K562 (cell line): ENCODE data around the gene CDC42EP3. TPM values are rescaled to one million over a fixed set of nuclear protein-coding genes. Genes with fewer than 3 reads are reported as not detected.
A peak's percentile ranks its signal among the peaks of the same experiment; 100 is the strongest.

Experiments
- ATAC-seq: fragments of 200-7000 bp; cut with Tn5 transposase; 3 replicates; pipeline ENCODE4 v1.9.1; 2020; ENCODE audit warnings: moderate library complexity
- BruUV-seq: library from RNA; stranded (reverse); fragments of 400-500 nt; replicated peaks from 2 replicates; lab custom pipeline; 2021; lab: Mats Ljungman, UMichigan
- CTCF ChIA-PET: fragments of 300-600 bp; formaldehyde crosslinking; extraction: SDS; loops from one replicate; lab custom pipeline; 2021; ENCODE audit warnings: low intra/inter-chr PET ratio; lab: Yijun Ruan, JAX
- POLR2A ChIA-PET: fragments of 300-600, 350-650 bp; sonication (Branson Sonifier 250); formaldehyde crosslinking; extraction: SDS; loops from one replicate; lab custom pipeline; 2021; ENCODE audit warnings: antibody characterized with exemption, inconsistent platforms; lab: Yijun Ruan, JAX
- DNase-seq, 4 experiments: peaks; one replicate each; pipeline versions ENCODE4 v3.0.0 to v3.0.0-alpha.2; 2011 to 2018; ENCODE audit warnings: low spot score in 3 of 4, mixed read lengths in 3 of 4; ENCODE audit errors: extremely low read depth in 1 of 4
- FAIRE-seq: peaks from 2 replicates; lab custom pipeline; 2011; peaks lifted over from hg19 to GRCh38; lab: Jason Lieb, UNC
- H2AFZ ChIP-seq: 2 replicates; pipeline ENCODE4 v1.6.0; 2011; ENCODE audit warnings: low read depth, low read length, control low read depth, inconsistent platforms
- H3K27ac ChIP-seq: fragments of 200-600 bp; 3 replicates; pipeline ENCODE4 v1.8.0; 2011; ENCODE audit warnings: low read depth, mild to moderate bottlenecking, control low read depth, inconsistent platforms, low read length, moderate library complexity, mixed read lengths; ENCODE audit errors: extremely low read depth
- H3K27me3 ChIP-seq, 2 experiments: fragments of 300-600 bp in 1 of 2; 2 replicates in 1 of 2; 3 replicates in 1 of 2; pipeline versions ENCODE4 v1.6.0 to v1.8.0; 2011; ENCODE audit warnings: inconsistent platforms in 2 of 2, low read length in 2 of 2, mild to moderate bottlenecking in 1 of 2, mixed read lengths in 1 of 2, moderate library complexity in 1 of 2; ENCODE audit not compliant: control insufficient read depth in 2 of 2, insufficient read depth in 2 of 2
- H3K36me3 ChIP-seq: fragments of 300-600 bp; 3 replicates; pipeline ENCODE4 v1.8.0; 2011; ENCODE audit warnings: mild to moderate bottlenecking, low read length, inconsistent platforms; ENCODE audit not compliant: control insufficient read depth, insufficient read depth
- H3K4me1 ChIP-seq, 2 experiments: fragments of 200-600 bp in 1 of 2; replicated peaks in 1 of 2; 2 replicates in 1 of 2; 3 replicates in 1 of 2; pipeline versions ENCODE4 v1.5.1 to v1.8.0; 2011; ENCODE audit warnings: inconsistent platforms in 2 of 2, low read length in 2 of 2, mild to moderate bottlenecking in 1 of 2, mixed read lengths in 1 of 2, moderate library complexity in 1 of 2; ENCODE audit not compliant: control insufficient read depth in 2 of 2, insufficient read depth in 2 of 2
- H3K4me2 ChIP-seq: 2 replicates; pipeline ENCODE4 v1.6.1; 2011; ENCODE audit warnings: low read length, control low read depth, inconsistent platforms, mixed read lengths; ENCODE audit not compliant: insufficient read depth
- H3K4me3 ChIP-seq: fragments of 200-600 bp; sonication (generic), shearing (Covaris generic); 2 replicates; pipeline ENCODE4 v1.5.1; 2016; ENCODE audit warnings: control low read depth, inconsistent platforms
- H3K79me2 ChIP-seq: fragments of 200-600 bp; 3 replicates; pipeline ENCODE4 v1.8.0; 2011; ENCODE audit warnings: low read length, inconsistent platforms; ENCODE audit not compliant: control insufficient read depth, insufficient read depth
- H3K9ac ChIP-seq, 2 experiments: 2 replicates each; pipeline versions ENCODE4 v1.6.0 to v1.6.1; 2011; ENCODE audit warnings: low read depth in 2 of 2, low read length in 2 of 2, control low read depth in 1 of 2, inconsistent platforms in 1 of 2, mild to moderate bottlenecking in 1 of 2, mixed read lengths in 1 of 2; ENCODE audit not compliant: insufficient read depth in 1 of 2
- H3K9me1 ChIP-seq: one replicate; pipeline ENCODE4 v1.6.0; 2011; ENCODE audit warnings: inconsistent platforms, mild to moderate bottlenecking, low read length, moderate library complexity; ENCODE audit not compliant: control insufficient read depth, insufficient read depth
- H3K9me3 ChIP-seq: replicated peaks from 2 replicates; pipeline ENCODE4 v1.5.1; 2011; ENCODE audit warnings: low read depth, low read length, inconsistent platforms; ENCODE audit not compliant: control insufficient read depth, insufficient read depth
- H4K20me1 ChIP-seq: replicated peaks from 2 replicates; pipeline ENCODE4 v1.6.1; 2011; ENCODE audit warnings: low read length, inconsistent platforms, mixed read lengths; ENCODE audit not compliant: control insufficient read depth, insufficient read depth
- ARID1B ChIP-seq: fragments of 450-650 bp; IDR thresholded peaks from 2 replicates; pipeline ENCODE4 v1.6.1; 2016; ENCODE audit warnings: antibody characterized with exemption, mild to moderate bottlenecking, inconsistent platforms
- CBFA2T3 ChIP-seq: fragments of 450-650 bp; IDR thresholded peaks from 2 replicates; pipeline ENCODE4 v1.6.1; 2017
- DNMT1 ChIP-seq: fragments of 450-650 bp; IDR thresholded peaks from 2 replicates; pipeline ENCODE4 v1.6.1; 2016; ENCODE audit warnings: antibody characterized with exemption, mild to moderate bottlenecking
- ILF3 ChIP-seq: fragments of 450-650 bp; IDR thresholded peaks from 2 replicates; pipeline ENCODE4 v1.6.1; 2018; ENCODE audit warnings: antibody characterized with exemption, mild to moderate bottlenecking, moderate library complexity, borderline replicate concordance
- JUND ChIP-seq, 2 experiments: IDR thresholded peaks; 2 replicates in 1 of 2; 3 replicates in 1 of 2; pipeline ENCODE4 v1.6.1; 2011; ENCODE audit warnings: borderline replicate concordance in 2 of 2, low read depth in 2 of 2, low read length in 2 of 2, improper control_type of control experiment in 1 of 2, missing biosample characterization in 1 of 2, missing genetic modification characterization in 1 of 2, missing genetic modification reagents in 1 of 2
- MBD2 ChIP-seq: sonication (generic); IDR thresholded peaks from 2 replicates; pipeline ENCODE4 v1.6.1; 2016; ENCODE audit warnings: low read depth, borderline replicate concordance
- SMAD4 ChIP-seq: fragments of 250-450 bp; sonication (Bioruptor Pico); conservative IDR thresholded peaks from 2 replicates; pipeline ENCODE4 v1.8.0; 2021; ENCODE audit warnings: inconsistent platforms, mild to moderate bottlenecking, moderate library complexity
- SOX6 ChIP-seq: fragments of 450-650 bp; IDR thresholded peaks from 2 replicates; pipeline ENCODE4 v1.6.1; 2014; ENCODE audit warnings: mild to moderate bottlenecking
- TAF7 ChIP-seq: fragments of 450-650 bp; IDR thresholded peaks from 2 replicates; pipeline ENCODE4 v1.6.1; 2016; ENCODE audit warnings: missing genetic modification characterization, missing compliant biosample characterization
- TAL1 ChIP-seq: fragments of 450-650 bp; IDR thresholded peaks from 2 replicates; pipeline ENCODE4 v1.6.1; 2016; ENCODE audit warnings: mild to moderate bottlenecking
- ZBTB17 ChIP-seq: fragments of 450-650 bp; formaldehyde crosslinking; IDR thresholded peaks from 2 replicates; pipeline ENCODE4 v1.4.0; 2020; ENCODE audit warnings: mild to moderate bottlenecking
- ZNF707 ChIP-seq: fragments of 250-450 bp; sonication (Bioruptor Pico); conservative IDR thresholded peaks from 2 replicates; pipeline ENCODE4 v1.8.0; 2022; ENCODE audit warnings: inconsistent platforms, mild to moderate bottlenecking, moderate library complexity
- WGBS: fragments of 100-300 bp; shearing (Covaris generic); methylation state at CpG from one replicate; pipeline ENCODE4 v1.1.6; 2016; ENCODE audit warnings: low coverage, mixed read lengths; ENCODE audit not compliant: insufficient coverage; ENCODE audit errors: missing lambda C conversion rate; 5-methylcytosine and 5-hydroxymethylcytosine counted together
- in situ Hi-C: fragments of 300-500 bp; cut with MboI; formaldehyde crosslinking; loops from 4 replicates; pipeline ENCODE4 v1.15.0; 2018; ENCODE audit warnings: inconsistent platforms, mixed read lengths
- intact Hi-C: fragments of 100-400 bp; cut with micrococcal nuclease; formaldehyde crosslinking; loops from 2 replicates; pipeline ENCODE4 v1.14.2; 2022
- polyA plus RNA-seq, 8 experiments: library from polyadenylated mRNA; depleted of rRNA in 4 of 8; stranded (reverse) in 5 of 8; unstranded in 3 of 8; fragments of >200 nt; fragmentation: Nextera tagmentation in 2 of 8; fragmentation: Illumina TruSeq in 1 of 8; extraction: Ambion mirVana in 2 of 8; extraction: Trizol in 1 of 8; gene quantifications; 2 replicates each; pipeline versions ENCODE4 v1.2.1 to v1.2.3, GENCODE V29; 2011 to 2014; ENCODE audit warnings: inconsistent platforms in 1 of 8, missing spikeins in 1 of 8
- total RNA-seq, 7 experiments: library from RNA; depleted of rRNA in 6 of 7; stranded (reverse); fragments of >200 nt in 6 of 7; fragmentation: Illumina TruSeq in 2 of 7; extraction: Trizol in 2 of 7; gene quantifications; 2 replicates each; pipeline versions ENCODE4 v1.2.1 to v1.2.3, GENCODE V29; 2011 to 2021; ENCODE audit warnings: low replicate concordance in 1 of 7
- TF ChIP-seq, protein P1 (sequence below): fragments of 250-450 bp; sonication (Bioruptor Pico); IDR thresholded peaks from 2 replicates; pipeline ENCODE4 v1.9.0; 2021; ENCODE audit warnings: mild to moderate bottlenecking, inconsistent platforms
- TF ChIP-seq, protein P2 (sequence below): fragments of 450-650 bp; IDR thresholded peaks from 2 replicates; pipeline ENCODE4 v1.6.1; 2016
- TF ChIP-seq, protein P3 (sequence below): IDR thresholded peaks from 3 replicates; pipeline ENCODE4 v1.6.1; 2011; ENCODE audit warnings: borderline replicate concordance, mild to moderate bottlenecking, moderate library complexity; ENCODE audit not compliant: insufficient read length; ENCODE audit errors: extremely low read depth

Gene CDC42EP3
- total and polyA plus RNA-seq, 9 of the 15 experiments (the other 6 are each of a cell fraction or from before 2014, with no cell fraction given), result 0.72 to 6.4 (median 2.0) TPM

DNA sequence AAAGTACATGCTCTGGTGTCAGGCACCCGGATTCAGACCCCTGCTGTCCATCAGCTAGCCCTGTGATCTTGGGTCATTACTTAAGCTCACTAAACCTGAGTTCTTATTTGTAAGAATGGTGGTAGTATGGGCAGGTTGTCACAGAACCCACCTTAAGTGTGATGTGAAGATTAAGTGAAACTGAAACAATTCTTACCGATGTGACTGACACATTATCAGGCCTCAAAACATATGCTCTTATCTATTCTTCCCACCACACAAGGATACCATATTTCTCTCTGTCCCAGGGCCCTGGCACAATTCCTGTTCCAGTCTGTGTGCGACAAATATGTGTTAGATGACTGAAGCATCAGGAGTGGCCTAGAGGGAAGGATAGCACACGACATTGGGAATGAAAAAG lies 11.0 kb upstream of the CDC42EP3 start:
- Histone ChIP-seq H3K9me1 (no peaks in the 10 kb centered on the region), H3K4me2 (peak overlapping the region; percentile 61), H3K79me2 (no peaks in the 10 kb centered on the region), H2AFZ (peak overlapping the region; percentile 63), H3K4me1 (peaks cover 0 to 16% of the 10 kb centered on the region in 2 experiments; a peak in 4 of 5 replicates), H3K27me3 (no peaks in the 10 kb centered on the region), H3K27ac (no peak overlapping the region), H4K20me1 (no peaks in the 10 kb centered on the region), H3K9ac (peak overlapping the region in 1 of 2 experiments; percentile 15; a peak in 1 of 4 replicates), H3K36me3 (no peaks in the 10 kb centered on the region), H3K9me3 (no peaks in the 10 kb centered on the region), H3K4me3 (no peak overlapping the region)
- WGBS, result 4% methylated on average over 4 of the region's 4 CpGs
- in situ Hi-C loops (no loop called here), intact Hi-C loops (no loop called here)
- CTCF ChIA-PET, result no interaction called here
- FAIRE-seq (no peak), DNase-seq (peak in 1 of 4 experiments; percentile 21), ATAC-seq (no peak)
- BruUV-seq, result no TSS peak
- POLR2A ChIA-PET, result no interaction called here
- TF ChIP-seq, protein P1, sequence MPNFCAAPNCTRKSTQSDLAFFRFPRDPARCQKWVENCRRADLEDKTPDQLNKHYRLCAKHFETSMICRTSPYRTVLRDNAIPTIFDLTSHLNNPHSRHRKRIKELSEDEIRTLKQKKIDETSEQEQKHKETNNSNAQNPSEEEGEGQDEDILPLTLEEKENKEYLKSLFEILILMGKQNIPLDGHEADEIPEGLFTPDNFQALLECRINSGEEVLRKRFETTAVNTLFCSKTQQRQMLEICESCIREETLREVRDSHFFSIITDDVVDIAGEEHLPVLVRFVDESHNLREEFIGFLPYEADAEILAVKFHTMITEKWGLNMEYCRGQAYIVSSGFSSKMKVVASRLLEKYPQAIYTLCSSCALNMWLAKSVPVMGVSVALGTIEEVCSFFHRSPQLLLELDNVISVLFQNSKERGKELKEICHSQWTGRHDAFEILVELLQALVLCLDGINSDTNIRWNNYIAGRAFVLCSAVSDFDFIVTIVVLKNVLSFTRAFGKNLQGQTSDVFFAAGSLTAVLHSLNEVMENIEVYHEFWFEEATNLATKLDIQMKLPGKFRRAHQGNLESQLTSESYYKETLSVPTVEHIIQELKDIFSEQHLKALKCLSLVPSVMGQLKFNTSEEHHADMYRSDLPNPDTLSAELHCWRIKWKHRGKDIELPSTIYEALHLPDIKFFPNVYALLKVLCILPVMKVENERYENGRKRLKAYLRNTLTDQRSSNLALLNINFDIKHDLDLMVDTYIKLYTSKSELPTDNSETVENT (CRISPR knock-in tag), result no peak
- TF ChIP-seq SOX6, result peak; percentile 27; the same call in 1 of the 2 replicates
- peak; percentile 57 for TF ChIP-seq ARID1B
- TF ChIP-seq, protein P2, sequence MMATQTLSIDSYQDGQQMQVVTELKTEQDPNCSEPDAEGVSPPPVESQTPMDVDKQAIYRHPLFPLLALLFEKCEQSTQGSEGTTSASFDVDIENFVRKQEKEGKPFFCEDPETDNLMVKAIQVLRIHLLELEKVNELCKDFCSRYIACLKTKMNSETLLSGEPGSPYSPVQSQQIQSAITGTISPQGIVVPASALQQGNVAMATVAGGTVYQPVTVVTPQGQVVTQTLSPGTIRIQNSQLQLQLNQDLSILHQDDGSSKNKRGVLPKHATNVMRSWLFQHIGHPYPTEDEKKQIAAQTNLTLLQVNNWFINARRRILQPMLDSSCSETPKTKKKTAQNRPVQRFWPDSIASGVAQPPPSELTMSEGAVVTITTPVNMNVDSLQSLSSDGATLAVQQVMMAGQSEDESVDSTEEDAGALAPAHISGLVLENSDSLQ, result peak; percentile 73
- TF ChIP-seq ILF3, result no peak
- TF ChIP-seq MBD2, result no peak
- no peak for TF ChIP-seq DNMT1
- TF ChIP-seq TAL1, result peak; percentile 43
- TF ChIP-seq ZNF707, result no peak
- TF ChIP-seq CBFA2T3, result peak; percentile 47
- no peak for TF ChIP-seq TAF7 (tag)
- 0 out of 2 replicates have a peak, but pooled peaks have one; percentile 34 for TF ChIP-seq ZBTB17
- TF ChIP-seq SMAD4, result 0 out of 2 replicates have a peak, but pooled peaks have one; percentile 14
- no peak for TF ChIP-seq JUND (IDR thresholded peaks at IDR 0.05; ENCODE audit: borderline replicate concordance, low read depth, low read length)
- TF ChIP-seq JUND (tag; IDR thresholded peaks at IDR 0.05; ENCODE audit: borderline replicate concordance, low read depth, low read length), result peak; percentile 34; the same call in 1 of the 3 replicates
- TF ChIP-seq, protein P3, sequence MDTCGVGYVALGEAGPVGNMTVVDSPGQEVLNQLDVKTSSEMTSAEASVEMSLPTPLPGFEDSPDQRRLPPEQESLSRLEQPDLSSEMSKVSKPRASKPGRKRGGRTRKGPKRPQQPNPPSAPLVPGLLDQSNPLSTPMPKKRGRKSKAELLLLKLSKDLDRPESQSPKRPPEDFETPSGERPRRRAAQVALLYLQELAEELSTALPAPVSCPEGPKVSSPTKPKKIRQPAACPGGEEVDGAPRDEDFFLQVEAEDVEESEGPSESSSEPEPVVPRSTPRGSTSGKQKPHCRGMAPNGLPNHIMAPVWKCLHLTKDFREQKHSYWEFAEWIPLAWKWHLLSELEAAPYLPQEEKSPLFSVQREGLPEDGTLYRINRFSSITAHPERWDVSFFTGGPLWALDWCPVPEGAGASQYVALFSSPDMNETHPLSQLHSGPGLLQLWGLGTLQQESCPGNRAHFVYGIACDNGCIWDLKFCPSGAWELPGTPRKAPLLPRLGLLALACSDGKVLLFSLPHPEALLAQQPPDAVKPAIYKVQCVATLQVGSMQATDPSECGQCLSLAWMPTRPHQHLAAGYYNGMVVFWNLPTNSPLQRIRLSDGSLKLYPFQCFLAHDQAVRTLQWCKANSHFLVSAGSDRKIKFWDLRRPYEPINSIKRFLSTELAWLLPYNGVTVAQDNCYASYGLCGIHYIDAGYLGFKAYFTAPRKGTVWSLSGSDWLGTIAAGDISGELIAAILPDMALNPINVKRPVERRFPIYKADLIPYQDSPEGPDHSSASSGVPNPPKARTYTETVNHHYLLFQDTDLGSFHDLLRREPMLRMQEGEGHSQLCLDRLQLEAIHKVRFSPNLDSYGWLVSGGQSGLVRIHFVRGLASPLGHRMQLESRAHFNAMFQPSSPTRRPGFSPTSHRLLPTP, result no peak
